ENCODE measurements around the gene RTTN.

Gene RTTN

GRCh38 chr18:70235478-70235877 is 30.0 kb upstream of the RTTN start:
- no peaks in the 10 kb centered on the region for H3K36me3 ChIP-seq (replicated peaks)
- no peak for DNase-seq
- no peak overlapping the region for H3K4me3 ChIP-seq (ENCODE audit: low read depth, low read length)
- H3K27ac ChIP-seq = no peak overlapping the region
- H3K27me3 ChIP-seq (replicated peaks) = no peaks in the 10 kb centered on the region
- TF ChIP-seq CTCF (IDR thresholded peaks at IDR 0.05; ENCODE audit: low read depth, low read length, missing control alignments) = no peak
- in situ Hi-C loops (cut with HindIII; ENCODE audit: low pct_ligation_motif_present, low sequenced_read_pairs) = no loop called here

GRCh38 chr18:70234667-70235459 is 29.4 kb upstream of the RTTN start:
- H3K4me3 ChIP-seq (ENCODE audit: low read depth, low read length) = peak overlapping the region; percentile 5
- no peak for TF ChIP-seq CTCF (IDR thresholded peaks at IDR 0.05; ENCODE audit: low read depth, low read length, missing control alignments)
- no peaks in the 10 kb centered on the region for H3K27me3 ChIP-seq (replicated peaks)
- in situ Hi-C loops (cut with HindIII; ENCODE audit: low pct_ligation_motif_present, low sequenced_read_pairs) = no loop called here
- peak; percentile 75 for DNase-seq
- peak overlapping the region; percentile 50 for H3K27ac ChIP-seq
- H3K36me3 ChIP-seq (replicated peaks) = no peaks in the 10 kb centered on the region

DNA sequence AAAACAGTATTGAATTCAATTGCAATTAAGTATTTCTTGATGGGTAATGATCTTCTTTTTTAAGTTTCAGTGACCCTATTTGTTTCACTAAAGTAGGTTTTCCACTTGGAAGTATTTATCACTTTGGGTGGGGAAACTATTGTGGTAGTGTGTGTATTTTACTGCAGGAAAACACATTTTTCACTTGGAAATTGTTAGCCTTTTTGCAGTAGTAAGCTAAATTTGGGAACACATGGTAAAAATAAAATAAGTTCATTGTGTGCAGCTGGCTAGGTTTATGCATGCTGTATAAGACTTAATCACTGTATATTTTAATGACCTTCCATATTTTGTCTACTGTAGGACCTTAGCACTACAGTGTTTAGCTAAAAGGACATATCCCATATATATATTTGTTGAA is 28.5 kb upstream of the RTTN start:
- Histone ChIP-seq H3K36me3 (replicated peaks) (no peaks in the 10 kb centered on the region), H3K4me3 (ENCODE audit: low read depth, low read length) (no peak overlapping the region), H3K27me3 (replicated peaks) (no peaks in the 10 kb centered on the region), H3K27ac (peak overlapping the region; percentile 50)
- no peak for DNase-seq
- TF ChIP-seq CTCF (IDR thresholded peaks at IDR 0.05; ENCODE audit: low read depth, low read length, missing control alignments) = no peak
- in situ Hi-C loops (cut with HindIII; ENCODE audit: low pct_ligation_motif_present, low sequenced_read_pairs) = no loop called here

DNA sequence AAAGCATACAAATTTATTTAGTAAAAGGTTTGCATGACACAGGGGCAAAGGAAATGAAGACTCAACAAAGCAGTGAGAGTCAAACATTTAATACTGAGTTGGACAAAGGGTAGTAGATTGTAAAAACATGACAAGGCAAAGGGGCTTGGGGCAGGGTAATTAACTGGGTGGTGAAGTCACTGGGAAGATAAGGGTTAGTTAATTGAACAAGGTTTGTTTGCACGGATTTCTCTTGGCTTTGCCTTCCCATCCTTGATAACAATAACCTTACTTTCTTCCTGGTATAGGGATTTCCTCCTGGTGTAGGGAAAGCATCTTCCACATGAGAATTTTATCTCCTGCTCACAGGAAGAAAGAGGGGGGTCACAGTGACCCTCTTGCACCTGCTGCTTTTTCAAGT is 26.8 kb upstream of the RTTN start:
- in situ Hi-C loops (cut with HindIII; ENCODE audit: low pct_ligation_motif_present, low sequenced_read_pairs) = no loop called here
- no peak for DNase-seq
- TF ChIP-seq CTCF (IDR thresholded peaks at IDR 0.05; ENCODE audit: low read depth, low read length, missing control alignments) = no peak
- Histone ChIP-seq H3K4me3 (ENCODE audit: low read depth, low read length) (no peak overlapping the region), H3K27ac (no peak overlapping the region), H3K36me3 (replicated peaks) (no peaks in the 10 kb centered on the region), H3K27me3 (replicated peaks) (no peaks in the 10 kb centered on the region)

DNA sequence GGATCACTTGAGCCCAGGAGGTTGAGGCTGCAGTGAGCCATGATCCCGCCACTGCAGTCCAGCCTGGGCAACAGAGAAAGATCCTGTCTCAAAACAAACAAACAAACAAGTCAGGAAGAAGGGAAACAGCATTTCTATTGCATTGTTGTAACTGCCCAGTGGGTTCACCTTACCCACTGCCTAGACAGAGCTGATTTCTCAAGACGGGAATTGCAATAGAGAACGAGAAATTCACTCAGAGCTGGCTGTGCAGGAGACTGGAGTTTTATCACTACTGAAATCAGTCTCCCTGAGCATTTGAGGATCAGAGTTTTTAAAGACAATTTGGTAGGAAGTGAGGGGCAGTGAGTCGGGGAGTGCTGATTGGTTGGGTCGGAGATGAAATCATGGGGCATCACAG is 24.2 kb upstream of the RTTN start:
- no peak overlapping the region for H3K27ac ChIP-seq
- no peaks in the 10 kb centered on the region for H3K27me3 ChIP-seq (replicated peaks)
- H3K4me3 ChIP-seq (ENCODE audit: low read depth, low read length) = no peak overlapping the region
- no peak for TF ChIP-seq CTCF (IDR thresholded peaks at IDR 0.05; ENCODE audit: low read depth, low read length, missing control alignments)
- in situ Hi-C loops (cut with HindIII; ENCODE audit: low pct_ligation_motif_present, low sequenced_read_pairs) = no loop called here
- no peaks in the 10 kb centered on the region for H3K36me3 ChIP-seq (replicated peaks)
- no peak for DNase-seq

GRCh38 chr18:70228536-70228935 is 23.0 kb upstream of the RTTN start:
- in situ Hi-C loops (cut with HindIII; ENCODE audit: low pct_ligation_motif_present, low sequenced_read_pairs) = no loop called here
- no peak for DNase-seq
- Histone ChIP-seq H3K27me3 (replicated peaks) (no peaks in the 10 kb centered on the region), H3K36me3 (replicated peaks) (no peaks in the 10 kb centered on the region), H3K27ac (no peak overlapping the region), H3K4me3 (ENCODE audit: low read depth, low read length) (no peak overlapping the region)
- no peak for TF ChIP-seq CTCF (IDR thresholded peaks at IDR 0.05; ENCODE audit: low read depth, low read length, missing control alignments)
